ENCODE measurements around the gene INO80.

GRCh38 chr15:41024131-41024530, 91.9 kb downstream of the INO80 start:
- no peak for TF ChIP-seq CTCF (IDR thresholded peaks at IDR 0.05 in 4 of 5, conservative IDR thresholded peaks at IDR 0.05 in 1 of 5)
- no peak for TF ChIP-seq POLR2A (IDR thresholded peaks at IDR 0.05)
